Suprapubic skin (tissue), 3 donors: ENCODE measurements around the gene SMIM33.

Source experiments
- EP300 ChIP-seq: sonication (generic); formaldehyde crosslinking; IDR thresholded peaks from one replicate; pipeline ENCODE4 v1.6.1; 2017; ENCODE audit warnings: antibody characterized with exemption
- POLR2A ChIP-seq, 2 donors: fragments of 450-650 bp; IDR thresholded peaks; one replicate each; pipeline ENCODE4 v1.6.1; 2017; ENCODE audit warnings: antibody characterized with exemption in 2 of 2, mild to moderate bottlenecking in 2 of 2, moderate library complexity in 2 of 2
- TF ChIP-seq, protein P1 (sequence below), 2 donors: fragments of 200-600 bp in 1 of 2; fragments of 450-650 bp in 1 of 2; sonication (generic) in 1 of 2; IDR thresholded peaks; one replicate each; pipeline ENCODE4 v1.5.1; 2016 to 2019; ENCODE audit warnings: antibody characterized with exemption in 2 of 2, mild to moderate bottlenecking in 1 of 2, moderate library complexity in 1 of 2

DNA sequence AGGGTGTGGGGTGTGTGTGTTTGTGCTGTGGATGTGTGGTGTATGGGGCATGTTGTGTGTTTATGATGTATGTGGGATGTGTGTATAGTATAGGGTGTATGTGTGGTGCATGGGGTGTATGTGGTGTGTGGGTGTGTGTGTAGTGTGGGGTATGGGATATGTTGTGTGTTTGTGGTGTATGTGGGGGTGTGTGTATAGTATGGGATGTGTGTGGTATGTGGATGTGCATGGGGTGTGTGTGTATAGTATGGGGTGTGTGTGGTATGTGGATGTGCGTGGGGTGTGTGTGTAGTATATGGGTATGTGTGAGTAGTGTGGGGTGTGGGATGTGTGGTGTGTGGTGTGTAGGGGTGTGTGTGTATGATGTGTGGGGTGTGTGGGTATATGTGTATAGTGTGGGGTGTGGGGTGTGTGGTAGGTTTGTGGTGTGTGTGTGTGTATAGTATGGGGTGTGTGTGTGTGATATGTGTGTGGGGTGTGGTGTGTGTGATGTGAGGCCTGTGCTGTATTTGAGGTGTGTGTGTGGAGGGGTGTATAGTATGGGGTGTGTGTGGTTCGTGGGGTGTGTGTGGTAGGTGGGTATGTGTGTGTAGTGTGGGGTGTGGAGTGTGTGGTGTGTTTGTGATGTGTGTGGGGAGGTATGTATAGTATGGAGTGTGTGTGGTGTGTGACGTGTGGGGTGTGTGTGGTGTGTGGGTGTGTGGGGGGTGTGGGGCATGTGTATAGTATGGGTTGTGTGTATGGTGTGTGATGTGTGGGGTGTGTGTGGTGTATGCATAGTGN lies 18.7 kb upstream of the SMIM33 start:
- TF ChIP-seq POLR2A (IDR thresholded peaks at IDR 0.05), result no peak
- TF ChIP-seq, protein P1, sequence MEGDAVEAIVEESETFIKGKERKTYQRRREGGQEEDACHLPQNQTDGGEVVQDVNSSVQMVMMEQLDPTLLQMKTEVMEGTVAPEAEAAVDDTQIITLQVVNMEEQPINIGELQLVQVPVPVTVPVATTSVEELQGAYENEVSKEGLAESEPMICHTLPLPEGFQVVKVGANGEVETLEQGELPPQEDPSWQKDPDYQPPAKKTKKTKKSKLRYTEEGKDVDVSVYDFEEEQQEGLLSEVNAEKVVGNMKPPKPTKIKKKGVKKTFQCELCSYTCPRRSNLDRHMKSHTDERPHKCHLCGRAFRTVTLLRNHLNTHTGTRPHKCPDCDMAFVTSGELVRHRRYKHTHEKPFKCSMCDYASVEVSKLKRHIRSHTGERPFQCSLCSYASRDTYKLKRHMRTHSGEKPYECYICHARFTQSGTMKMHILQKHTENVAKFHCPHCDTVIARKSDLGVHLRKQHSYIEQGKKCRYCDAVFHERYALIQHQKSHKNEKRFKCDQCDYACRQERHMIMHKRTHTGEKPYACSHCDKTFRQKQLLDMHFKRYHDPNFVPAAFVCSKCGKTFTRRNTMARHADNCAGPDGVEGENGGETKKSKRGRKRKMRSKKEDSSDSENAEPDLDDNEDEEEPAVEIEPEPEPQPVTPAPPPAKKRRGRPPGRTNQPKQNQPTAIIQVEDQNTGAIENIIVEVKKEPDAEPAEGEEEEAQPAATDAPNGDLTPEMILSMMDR (IDR thresholded peaks at IDR 0.05), result no peak
- TF ChIP-seq EP300, result no peak
